RWPE2 (cell line): ENCODE results near the gene ETV3.

Experiments used
- ATAC-seq: fragments of 200-7000 bp; cut with Tn5 transposase; 3 replicates; pipeline ENCODE4 v1.9.1; 2021; ENCODE audit warnings: low read depth
- DNase-seq: peaks from one replicate; pipeline ENCODE4 v3.0.0-alpha.2; 2020; ENCODE audit warnings: low spot score
- H3K27ac ChIP-seq: fragments of 450-650 bp; 2 replicates; pipeline ENCODE4 v1.5.1; 2017; ENCODE audit warnings: mild to moderate bottlenecking; ENCODE audit not compliant: poor library complexity, severe bottlenecking
- H3K27me3 ChIP-seq: fragments of 250-450 bp; sonication (Bioruptor Pico); 2 replicates; pipeline ENCODE4 v1.5.1; 2021; ENCODE audit warnings: mild to moderate bottlenecking, moderate library complexity; ENCODE audit not compliant: insufficient read depth, poor library complexity, severe bottlenecking
- H3K36me3 ChIP-seq: fragments of 250-450 bp; sonication (Bioruptor Pico); 2 replicates; pipeline ENCODE4 v1.5.1; 2020; ENCODE audit warnings: low read depth, mild to moderate bottlenecking, moderate library complexity
- H3K4me1 ChIP-seq: fragments of 250-450 bp; sonication (Bioruptor Pico); 2 replicates; pipeline ENCODE4 v1.5.1; 2021; ENCODE audit warnings: mild to moderate bottlenecking, moderate library complexity; ENCODE audit not compliant: insufficient read depth, poor library complexity, severe bottlenecking
- H3K4me3 ChIP-seq: fragments of 250-450 bp; sonication (Bioruptor Pico); 2 replicates; pipeline ENCODE4 v1.5.1; 2021; ENCODE audit warnings: mild to moderate bottlenecking, moderate library complexity; ENCODE audit not compliant: severe bottlenecking
- H3K9me3 ChIP-seq: fragments of 250-450 bp; sonication (Bioruptor Pico); 2 replicates; pipeline ENCODE4 v1.5.1; 2021; ENCODE audit warnings: mild to moderate bottlenecking, moderate library complexity; ENCODE audit not compliant: severe bottlenecking
- CTCF ChIP-seq: fragments of 450-650 bp; IDR thresholded peaks from one replicate; pipeline ENCODE4 v1.5.1; 2017; ENCODE audit warnings: mild to moderate bottlenecking, moderate library complexity; ENCODE audit not compliant: poor library complexity, severe bottlenecking

Gene ETV3

GRCh38 chr1:157141212-157141855, 3.1 kb upstream of the ETV3 start:
- Histone ChIP-seq H3K27ac (no peak overlapping the region), H3K36me3 (peaks cover under 1% of the 10 kb centered on the region), H3K4me3 (no peak overlapping the region), H3K4me1 (peaks cover 7% of the 10 kb centered on the region), H3K9me3 (no peaks in the 10 kb centered on the region), H3K27me3 (no peaks in the 10 kb centered on the region)
- ATAC-seq (no peak), DNase-seq (no peak)
- TF ChIP-seq CTCF: no peak

DNA sequence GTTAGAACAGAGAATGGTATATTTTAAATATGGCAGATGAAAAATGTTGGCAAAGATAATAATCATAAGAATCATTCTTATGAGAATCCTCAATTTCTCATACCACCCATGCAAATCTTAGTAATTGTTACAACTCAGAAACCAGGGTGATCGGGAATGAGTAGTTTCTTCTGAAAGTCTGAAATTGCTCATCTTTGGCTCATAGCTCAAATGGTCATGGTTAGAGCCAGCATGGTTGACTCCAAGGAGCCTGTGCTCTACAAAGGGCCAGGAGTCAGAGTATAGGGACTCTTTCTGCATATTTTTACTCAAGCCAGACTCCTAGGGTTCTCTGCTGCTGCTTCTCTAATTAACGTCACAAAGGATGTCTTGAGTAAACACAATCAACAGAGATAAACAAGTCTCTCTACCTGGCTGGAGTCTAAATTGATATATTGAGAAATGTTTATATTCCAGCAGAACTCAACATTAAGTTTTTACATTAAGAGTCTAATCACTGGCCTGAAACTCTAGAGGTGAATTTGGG, 1.9 kb upstream of the ETV3 start:
- no peak for ATAC-seq
- no peaks in the 10 kb centered on the region for H3K27me3 ChIP-seq
- H3K36me3 ChIP-seq: peaks cover 13% of the 10 kb centered on the region
- no peaks in the 10 kb centered on the region for H3K9me3 ChIP-seq
- no peak for DNase-seq
- H3K27ac ChIP-seq: no peak overlapping the region
- TF ChIP-seq CTCF: no peak
- peaks cover 11% of the 10 kb centered on the region for H3K4me1 ChIP-seq
- H3K4me3 ChIP-seq: no peak overlapping the region

DNA sequence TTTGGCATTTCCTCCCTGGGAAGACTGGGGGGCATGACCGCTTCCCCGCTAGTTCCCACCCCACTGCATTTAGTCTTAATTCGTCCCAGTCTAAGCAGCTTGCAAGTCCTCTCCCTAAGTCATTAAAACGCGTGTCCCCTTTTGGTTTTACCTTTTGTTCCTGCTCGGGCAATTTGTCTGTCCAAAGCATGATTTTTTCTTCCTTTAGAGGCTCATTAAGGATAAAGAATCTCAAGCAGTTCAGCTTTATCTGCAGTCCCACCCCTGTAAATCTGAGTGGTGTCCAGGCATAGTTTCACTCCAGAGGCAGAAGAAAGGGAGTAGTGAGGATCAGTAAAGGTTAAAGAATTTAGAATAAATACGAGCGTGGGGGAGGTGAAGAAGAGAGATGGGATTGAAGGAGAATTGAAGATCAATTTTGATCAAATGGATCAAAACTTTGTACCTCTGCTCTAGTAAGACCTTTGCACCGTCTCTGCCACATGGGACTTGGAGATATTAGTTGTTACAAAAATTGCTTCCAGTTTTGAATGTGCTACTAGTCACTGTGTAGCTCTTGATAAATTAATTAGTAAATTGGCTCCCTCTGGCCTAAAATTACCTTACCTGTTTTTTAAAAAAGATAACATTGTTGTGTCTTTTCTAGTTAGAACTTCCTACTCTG, 989 bp upstream of the ETV3 start:
- H3K9me3 ChIP-seq: no peaks in the 10 kb centered on the region
- no peak for ATAC-seq
- H3K36me3 ChIP-seq: peaks cover 22% of the 10 kb centered on the region
- H3K27me3 ChIP-seq: no peaks in the 10 kb centered on the region
- H3K4me1 ChIP-seq: peaks cover 11% of the 10 kb centered on the region
- no peak for DNase-seq
- peak overlapping the region; percentile 54 for H3K27ac ChIP-seq
- no peak for TF ChIP-seq CTCF
- H3K4me3 ChIP-seq: peak overlapping the region; percentile 80

GRCh38 chr1:157137408-157138219, 581 bp downstream of the ETV3 start:
- Histone ChIP-seq H3K9me3 (no peaks in the 10 kb centered on the region), H3K27me3 (no peaks in the 10 kb centered on the region), H3K4me1 (peaks cover 14% of the 10 kb centered on the region), H3K27ac (peak overlapping the region; percentile 54), H3K36me3 (peaks cover 37% of the 10 kb centered on the region), H3K4me3 (peak overlapping the region; percentile 80)
- DNase-seq (no peak), ATAC-seq (peak; percentile 13; the same call in 2 of the 3 replicates)
- TF ChIP-seq CTCF: no peak
